Measurements from ENCODE around the gene PDGFRB. TPM values are rescaled to one million over a fixed set of nuclear protein-coding genes. Genes with fewer than 3 reads are reported as not detected.

Gene PDGFRB
- total RNA-seq, 1 donor from 2014 or later = 2.3 TPM

- no peaks in the 10 kb centered on the region for H3K9me3 Mint-ChIP-seq (ENCODE audit: low read depth)
- H3K4me1 Mint-ChIP-seq (ENCODE audit: low read depth) = peaks cover 1% of the 10 kb centered on the region
- peaks cover 85% of the 10 kb centered on the region for H3K27me3 Mint-ChIP-seq
- no peak overlapping the region for H3K27ac Mint-ChIP-seq
- H3K4me3 Mint-ChIP-seq (ENCODE audit: low read depth) = no peak overlapping the region
- TF ChIP-seq CTCF (IDR thresholded peaks at IDR 0.05; ENCODE audit: unreplicated experiment) = no peak
- no peaks in the 10 kb centered on the region for H3K36me3 Mint-ChIP-seq (ENCODE audit: insufficient read depth)
- DNase-seq (ENCODE audit: low spot score, unreplicated experiment) = no peak
Observed at GRCh38 chr5:150190503-150190979, 34.9 kb upstream of the PDGFRB start.

GRCh38 chr5:150189728-150190502 lies 34.3 kb upstream of the PDGFRB start, which contains the start of gene SLC6A7:
TSS of gene SLC6A7 (plus strand) at chr5:150190062. CDS start at chr5:150190328, 266 bp downstream.
- Mint-ChIP-seq H3K4me3 (ENCODE audit: low read depth) (no peak within 1 kb of the TSS), H3K9me3 (ENCODE audit: low read depth) (no peaks in the 10 kb centered on the region), H3K27me3 (peaks cover 82% of the 10 kb centered on the region), H3K27ac (no peak within 1 kb of the TSS), H3K36me3 (ENCODE audit: insufficient read depth) (no peaks in the 10 kb centered on the region), H3K4me1 (ENCODE audit: low read depth) (no peaks in the 10 kb centered on the region)
- no peak for DNase-seq (ENCODE audit: low spot score, unreplicated experiment)
- no peak for TF ChIP-seq CTCF (IDR thresholded peaks at IDR 0.05; ENCODE audit: unreplicated experiment)

GRCh38 chr5:150189326-150189725 lies 33.7 kb upstream of the PDGFRB start:
- Mint-ChIP-seq H3K4me3 (ENCODE audit: low read depth) (no peak overlapping the region), H3K36me3 (ENCODE audit: insufficient read depth) (no peaks in the 10 kb centered on the region), H3K27ac (no peak overlapping the region), H3K27me3 (peaks cover 85% of the 10 kb centered on the region), H3K9me3 (ENCODE audit: low read depth) (no peaks in the 10 kb centered on the region), H3K4me1 (ENCODE audit: low read depth) (no peaks in the 10 kb centered on the region)
- no peak for DNase-seq (ENCODE audit: low spot score, unreplicated experiment)
- no peak for TF ChIP-seq CTCF (IDR thresholded peaks at IDR 0.05; ENCODE audit: unreplicated experiment)

GRCh38 chr5:150188146-150188842 lies 32.6 kb upstream of the PDGFRB start:
- H3K27me3 Mint-ChIP-seq = peaks cover 79% of the 10 kb centered on the region
- H3K9me3 Mint-ChIP-seq (ENCODE audit: low read depth) = no peaks in the 10 kb centered on the region
- no peaks in the 10 kb centered on the region for H3K4me1 Mint-ChIP-seq (ENCODE audit: low read depth)
- no peak overlapping the region for H3K27ac Mint-ChIP-seq
- H3K4me3 Mint-ChIP-seq (ENCODE audit: low read depth) = no peak overlapping the region
- DNase-seq (ENCODE audit: low spot score, unreplicated experiment) = no peak
- no peak for TF ChIP-seq CTCF (IDR thresholded peaks at IDR 0.05; ENCODE audit: unreplicated experiment)
- no peaks in the 10 kb centered on the region for H3K36me3 Mint-ChIP-seq (ENCODE audit: insufficient read depth)

- no peaks in the 10 kb centered on the region for H3K4me1 Mint-ChIP-seq (ENCODE audit: low read depth)
- no peak overlapping the region for H3K27ac Mint-ChIP-seq
- no peak for DNase-seq (ENCODE audit: low spot score, unreplicated experiment)
- no peaks in the 10 kb centered on the region for H3K36me3 Mint-ChIP-seq (ENCODE audit: insufficient read depth)
- no peak overlapping the region for H3K4me3 Mint-ChIP-seq (ENCODE audit: low read depth)
- H3K27me3 Mint-ChIP-seq = peaks cover 77% of the 10 kb centered on the region
- TF ChIP-seq CTCF (IDR thresholded peaks at IDR 0.05; ENCODE audit: unreplicated experiment) = no peak
- H3K9me3 Mint-ChIP-seq (ENCODE audit: low read depth) = no peaks in the 10 kb centered on the region
Observed at GRCh38 chr5:150186897-150187296, 31.3 kb upstream of the PDGFRB start.

Data from progenitor cell of endocrine pancreas (in vitro differentiated cells).